Mesenchymal stem cell (in vitro differentiated cells and primary cell): ENCODE results near the gene IVD.

Experiments
- DNase-seq: peaks from one replicate; pipeline ENCODE4 v3.0.0-alpha.2; 2013
- H2AFZ ChIP-seq: one replicate; pipeline ENCODE4 v1.6.1; 2013; ENCODE audit warnings: low read depth, mild to moderate bottlenecking, control low read depth, inconsistent platforms, low read length, moderate library complexity
- H2AK5ac ChIP-seq: 2 replicates; pipeline ENCODE4 v1.6.1; 2013; ENCODE audit warnings: low read length, moderate library complexity, mild to moderate bottlenecking, inconsistent platforms; ENCODE audit not compliant: severe bottlenecking
- H2BK120ac ChIP-seq: one replicate; pipeline ENCODE4 v1.6.1; 2013; ENCODE audit warnings: low read depth, mild to moderate bottlenecking, inconsistent platforms, low read length, moderate library complexity
- H2BK12ac ChIP-seq, 2 experiments: one replicate each; pipeline ENCODE4 v1.6.1; 2013; ENCODE audit warnings: inconsistent platforms in 2 of 2, low read length in 2 of 2, mild to moderate bottlenecking in 2 of 2, moderate library complexity in 2 of 2, control low read depth in 1 of 2
- H2BK15ac ChIP-seq: one replicate; pipeline ENCODE4 v1.6.1; 2013; ENCODE audit warnings: mild to moderate bottlenecking, low read depth, inconsistent platforms; ENCODE audit not compliant: poor library complexity, severe bottlenecking
- H2BK5ac ChIP-seq: 2 replicates; pipeline ENCODE4 v1.6.1; 2013; ENCODE audit warnings: low read depth, mild to moderate bottlenecking, low read length, control low read depth, inconsistent platforms; ENCODE audit not compliant: poor library complexity, severe bottlenecking
- H3K14ac ChIP-seq, 2 experiments: one replicate each; pipeline ENCODE4 v1.6.1; 2013; ENCODE audit warnings: inconsistent platforms in 2 of 2, low read length in 2 of 2, control low read depth in 1 of 2, mild to moderate bottlenecking in 1 of 2, moderate library complexity in 1 of 2
- H3K18ac ChIP-seq, 2 experiments: one replicate each; pipeline ENCODE4 v1.6.1; 2013; ENCODE audit warnings: inconsistent platforms in 2 of 2, low read length in 2 of 2, control low read depth in 1 of 2, low read depth in 1 of 2, mild to moderate bottlenecking in 1 of 2
- H3K23ac ChIP-seq, 2 experiments: one replicate each; pipeline ENCODE4 v1.6.1; 2013; ENCODE audit warnings: inconsistent platforms in 2 of 2, low read length in 2 of 2, mild to moderate bottlenecking in 2 of 2, moderate library complexity in 2 of 2, control low read depth in 1 of 2
- H3K27ac ChIP-seq: 2 replicates; pipeline ENCODE4 v1.5.1; 2013; ENCODE audit warnings: mild to moderate bottlenecking, moderate library complexity, low read length, control low read depth, inconsistent platforms; ENCODE audit not compliant: poor library complexity, severe bottlenecking
- H3K27me3 ChIP-seq, 2 experiments: 2 replicates each; pipeline versions ENCODE4 v1.6.1 to v1.7.0; 2013; ENCODE audit warnings: low read length in 2 of 2, mild to moderate bottlenecking in 2 of 2, moderate library complexity in 2 of 2, control low read depth in 1 of 2, inconsistent platforms in 1 of 2; ENCODE audit not compliant: control insufficient read depth in 1 of 2, insufficient read depth in 1 of 2
- H3K36me3 ChIP-seq, 2 experiments: 2 replicates each; pipeline versions ENCODE4 v1.6.1 to v1.7.0; 2013; ENCODE audit warnings: low read length in 2 of 2, control low read depth in 1 of 2, inconsistent platforms in 1 of 2, low read depth in 1 of 2, mild to moderate bottlenecking in 1 of 2; ENCODE audit not compliant: insufficient read depth in 2 of 2, control insufficient read depth in 1 of 2
- H3K4ac ChIP-seq, 2 experiments: one replicate each; pipeline ENCODE4 v1.6.1; 2013; ENCODE audit warnings: inconsistent platforms in 2 of 2, low read length in 2 of 2, mild to moderate bottlenecking in 2 of 2, moderate library complexity in 2 of 2, control low read depth in 1 of 2, low read depth in 1 of 2
- H3K4me1 ChIP-seq: 2 replicates; pipeline ENCODE4 v1.6.1; 2013; ENCODE audit warnings: low read depth, low read length, control low read depth; ENCODE audit not compliant: control insufficient read depth, insufficient read depth
- H3K4me2 ChIP-seq: 2 replicates; pipeline ENCODE4 v1.6.1; 2013; ENCODE audit warnings: low read length, mild to moderate bottlenecking, inconsistent platforms; ENCODE audit not compliant: poor library complexity, severe bottlenecking
- H3K4me3 ChIP-seq, 2 experiments: 2 replicates each; pipeline versions ENCODE4 v1.5.1 to v1.7.0; 2013; ENCODE audit warnings: low read length in 2 of 2, mild to moderate bottlenecking in 2 of 2, control low read depth in 1 of 2, low read depth in 1 of 2; ENCODE audit not compliant: insufficient read depth in 1 of 2
- H3K79me1 ChIP-seq: replicated peaks from 2 replicates; pipeline ENCODE4 v1.6.1; 2013; ENCODE audit warnings: mild to moderate bottlenecking, control low read depth, low read length, inconsistent platforms; ENCODE audit not compliant: poor library complexity, severe bottlenecking
- H3K9ac ChIP-seq: 2 replicates; pipeline ENCODE4 v1.7.0; 2013; ENCODE audit warnings: mild to moderate bottlenecking, low read length, moderate library complexity
- H3K9me3 ChIP-seq: 2 replicates; pipeline ENCODE4 v1.7.0; 2013; ENCODE audit warnings: mild to moderate bottlenecking, low read length; ENCODE audit not compliant: control insufficient read depth
- H4K8ac ChIP-seq: one replicate; pipeline ENCODE4 v1.6.1; 2013; ENCODE audit warnings: inconsistent platforms, mild to moderate bottlenecking, low read length, moderate library complexity
- H4K91ac ChIP-seq: one replicate; pipeline ENCODE4 v1.6.1; 2013; ENCODE audit warnings: mild to moderate bottlenecking, low read length, inconsistent platforms
- WGBS: methylation state at CpG from one replicate; pipeline ENCODE4 v1.1.7; 2013; ENCODE audit warnings: mixed read lengths; 5-methylcytosine and 5-hydroxymethylcytosine counted together

The IVD gene

GRCh38 chr15:40414816-40415215 lies 9.2 kb downstream of the IVD start:
- no peak overlapping the region for H2BK5ac ChIP-seq
- no peak overlapping the region for H3K23ac ChIP-seq
- no peak overlapping the region for H2AK5ac ChIP-seq
- peaks cover 2% of the 10 kb centered on the region for H3K4me1 ChIP-seq
- WGBS: 94% methylated on average over 4 of the region's 7 CpGs
- no peak for DNase-seq
- H3K9ac ChIP-seq: no peak overlapping the region
- no peak overlapping the region for H2AFZ ChIP-seq
- H4K8ac ChIP-seq: no peak overlapping the region
- H4K91ac ChIP-seq: no peak overlapping the region
- H3K14ac ChIP-seq: no peak overlapping the region
- H2BK15ac ChIP-seq: no peak overlapping the region
- no peak overlapping the region for H2BK120ac ChIP-seq
- H3K18ac ChIP-seq: no peak overlapping the region
- H3K4me2 ChIP-seq: no peak overlapping the region
- no peaks in the 10 kb centered on the region for H3K27me3 ChIP-seq
- no peak overlapping the region for H3K4me3 ChIP-seq
- H3K27ac ChIP-seq: no peak overlapping the region
- H3K4ac ChIP-seq: no peak overlapping the region
- H2BK12ac ChIP-seq: no peak overlapping the region
- peaks cover 21% of the 10 kb centered on the region for H3K79me1 ChIP-seq
- peaks cover 75 to 83% of the 10 kb centered on the region in 2 experiments for H3K36me3 ChIP-seq
- H3K9me3 ChIP-seq: no peaks in the 10 kb centered on the region

- no peaks in the 10 kb centered on the region for H3K27me3 ChIP-seq
- H3K27ac ChIP-seq: no peak overlapping the region
- peaks cover 2% of the 10 kb centered on the region for H3K4me1 ChIP-seq
- H4K91ac ChIP-seq: no peak overlapping the region
- no peak overlapping the region for H3K4me3 ChIP-seq
- 98% methylated on average over 10 of the region's 10 CpGs for WGBS
- H3K23ac ChIP-seq: no peak overlapping the region
- no peak overlapping the region for H2BK12ac ChIP-seq
- peaks cover 18% of the 10 kb centered on the region for H3K79me1 ChIP-seq
- H4K8ac ChIP-seq: no peak overlapping the region
- no peak overlapping the region for H3K4ac ChIP-seq
- no peak overlapping the region for H3K18ac ChIP-seq
- H3K14ac ChIP-seq: no peak overlapping the region
- H2AK5ac ChIP-seq: no peak overlapping the region
- no peaks in the 10 kb centered on the region for H3K9me3 ChIP-seq
- H3K9ac ChIP-seq: no peak overlapping the region
- H2BK15ac ChIP-seq: no peak overlapping the region
- DNase-seq: no peak
- H3K36me3 ChIP-seq: peaks cover 75 to 79% of the 10 kb centered on the region in 2 experiments
- H3K4me2 ChIP-seq: no peak overlapping the region
- H2AFZ ChIP-seq: no peak overlapping the region
- no peak overlapping the region for H2BK5ac ChIP-seq
- no peak overlapping the region for H2BK120ac ChIP-seq
Measured at GRCh38 chr15:40415226-40415625, 9.6 kb downstream of the IVD start.

- Histone ChIP-seq H4K8ac (no peak overlapping the region), H2BK5ac (no peak overlapping the region), H3K27ac (no peak overlapping the region), H2AFZ (no peak overlapping the region), H3K4me3 (no peak overlapping the region), H3K79me1 (peaks cover 13% of the 10 kb centered on the region), H3K4me2 (no peak overlapping the region), H3K18ac (no peak overlapping the region), H3K23ac (no peak overlapping the region), H3K14ac (no peak overlapping the region), H3K4ac (no peak overlapping the region), H2BK15ac (no peak overlapping the region), H2BK12ac (no peak overlapping the region), H3K36me3 (peaks cover 69 to 71% of the 10 kb centered on the region in 2 experiments), H3K27me3 (no peaks in the 10 kb centered on the region), H3K9me3 (no peaks in the 10 kb centered on the region), H2BK120ac (no peak overlapping the region), H3K4me1 (peaks cover 3% of the 10 kb centered on the region), H3K9ac (no peak overlapping the region), H4K91ac (no peak overlapping the region), H2AK5ac (no peak overlapping the region)
- WGBS: 97% methylated on average over 14 of the region's 14 CpGs
- DNase-seq: no peak
Measured at GRCh38 chr15:40416056-40416455, 10.5 kb downstream of the IVD start.

- H3K79me1 ChIP-seq: no peaks in the 10 kb centered on the region
- H3K36me3 ChIP-seq: peaks cover 48 to 50% of the 10 kb centered on the region in 2 experiments
- no peak overlapping the region for H2BK5ac ChIP-seq
- H3K4me3 ChIP-seq: no peak overlapping the region
- no peaks in the 10 kb centered on the region for H3K9me3 ChIP-seq
- no peak overlapping the region for H3K4me2 ChIP-seq
- WGBS: 98% methylated on average over 10 of the region's 10 CpGs
- no peak overlapping the region for H2AFZ ChIP-seq
- H2BK15ac ChIP-seq: no peak overlapping the region
- H3K18ac ChIP-seq: no peak overlapping the region
- no peak overlapping the region for H3K4ac ChIP-seq
- H3K9ac ChIP-seq: no peak overlapping the region
- no peak overlapping the region for H3K14ac ChIP-seq
- H3K23ac ChIP-seq: no peak overlapping the region
- peaks cover 8% of the 10 kb centered on the region for H3K4me1 ChIP-seq
- H2BK12ac ChIP-seq: no peak overlapping the region
- no peak overlapping the region for H4K91ac ChIP-seq
- H2AK5ac ChIP-seq: no peak overlapping the region
- H2BK120ac ChIP-seq: no peak overlapping the region
- no peak overlapping the region for H4K8ac ChIP-seq
- DNase-seq: no peak
- H3K27me3 ChIP-seq: peaks cover 0 to 7% of the 10 kb centered on the region in 2 experiments
- H3K27ac ChIP-seq: no peak overlapping the region
Measured at GRCh38 chr15:40418126-40418525, 12.5 kb downstream of the IVD start.
